ENCODE data around the gene SLC25A23. TPM values are rescaled to one million over a fixed set of nuclear protein-coding genes. Genes with fewer than 3 reads are reported as not detected.
"Not testable (repeated sequence)": the region's sequence is repeated elsewhere in the genome, so short reads cannot be mapped to it uniquely, and the experiment has no call there.

Gene SLC25A23
- total RNA-seq, 1 experiment from 2014 or later: 42.9 TPM

GRCh38 chr19:6402058-6402457 lies 57.5 kb downstream of the SLC25A23 start:
- Histone ChIP-seq H3K23ac (ENCODE audit: insufficient read length, low read depth, low read length) (no peak overlapping the region), H2BK120ac (ENCODE audit: low read depth, low read length, poor library complexity, severe bottlenecking) (no peak overlapping the region), H2BK12ac (ENCODE audit: insufficient read length, low read depth, low read length) (no peak overlapping the region), H3K14ac (ENCODE audit: insufficient read depth, low read length) (no peak overlapping the region), H4K91ac (ENCODE audit: insufficient read length, low read depth, low read length) (no peak overlapping the region), H3K18ac (ENCODE audit: insufficient read length, low read depth, low read length) (no peak overlapping the region), H2BK5ac (ENCODE audit: insufficient read length, low read length) (no peak overlapping the region), H3K27me3 (ENCODE audit: insufficient read depth, low read length) (no peaks in the 10 kb centered on the region), H3K9ac (ENCODE audit: extremely low read depth, insufficient read length, low read length) (no peak overlapping the region), H3K79me1 (ENCODE audit: insufficient read depth, low read depth, low read length, poor library complexity, severe bottlenecking) (no peaks in the 10 kb centered on the region), H2AFZ (ENCODE audit: low read length) (no peak overlapping the region), H3K56ac (ENCODE audit: insufficient read length, low read depth, low read length) (no peak overlapping the region), H3K4me2 (ENCODE audit: insufficient read depth, insufficient read length, low read length) (no peak overlapping the region), H3K4ac (ENCODE audit: low read depth, low read length) (no peak overlapping the region), H4K20me1 (ENCODE audit: control insufficient read depth, insufficient read depth, insufficient read length) (no peaks in the 10 kb centered on the region), H2BK20ac (ENCODE audit: low read depth, low read length, poor library complexity, severe bottlenecking) (no peak overlapping the region), H3K4me1 (ENCODE audit: insufficient read depth, low read length) (no peaks in the 10 kb centered on the region), H4K5ac (ENCODE audit: insufficient read length, low read depth, low read length) (no peak overlapping the region), H4K8ac (replicated peaks; ENCODE audit: insufficient read length, low read depth, low read length) (no peak overlapping the region), H2AK5ac (ENCODE audit: insufficient read length, low read length) (no peak overlapping the region), H2BK15ac (ENCODE audit: low read depth, low read length) (no peak overlapping the region), H3K9me3 (ENCODE audit: control insufficient read depth, low read depth, low read length) (no peaks in the 10 kb centered on the region), H3T11ph (ENCODE audit: low read length) (no peak overlapping the region), H3K79me2 (ENCODE audit: insufficient read depth, low read length) (no peaks in the 10 kb centered on the region), H3K23me2 (ENCODE audit: insufficient read length, low read depth, low read length, poor library complexity, severe bottlenecking) (no peaks in the 10 kb centered on the region), H3K27ac (ENCODE audit: insufficient read length, low read depth, low read length) (no peak overlapping the region)
- Mint-ChIP-seq H3K36me3 (ENCODE audit: insufficient read depth in 1 of 3, low read depth in 3 of 3) (no peaks in the 10 kb centered on the region), H3K4me3 (no peak overlapping the region; a peak in 1 of 5 replicates), H3K4me1 (no peaks in the 10 kb centered on the region), H3K27ac (no peak overlapping the region; a peak in 2 of 7 replicates), H3K27me3 (ENCODE audit: low read depth) (no peaks in the 10 kb centered on the region; the same call in 1 of the 2 replicates), H3K9me3 (no peaks in the 10 kb centered on the region; a peak in 1 of 5 replicates)
- TF ChIP-seq, protein P1, sequence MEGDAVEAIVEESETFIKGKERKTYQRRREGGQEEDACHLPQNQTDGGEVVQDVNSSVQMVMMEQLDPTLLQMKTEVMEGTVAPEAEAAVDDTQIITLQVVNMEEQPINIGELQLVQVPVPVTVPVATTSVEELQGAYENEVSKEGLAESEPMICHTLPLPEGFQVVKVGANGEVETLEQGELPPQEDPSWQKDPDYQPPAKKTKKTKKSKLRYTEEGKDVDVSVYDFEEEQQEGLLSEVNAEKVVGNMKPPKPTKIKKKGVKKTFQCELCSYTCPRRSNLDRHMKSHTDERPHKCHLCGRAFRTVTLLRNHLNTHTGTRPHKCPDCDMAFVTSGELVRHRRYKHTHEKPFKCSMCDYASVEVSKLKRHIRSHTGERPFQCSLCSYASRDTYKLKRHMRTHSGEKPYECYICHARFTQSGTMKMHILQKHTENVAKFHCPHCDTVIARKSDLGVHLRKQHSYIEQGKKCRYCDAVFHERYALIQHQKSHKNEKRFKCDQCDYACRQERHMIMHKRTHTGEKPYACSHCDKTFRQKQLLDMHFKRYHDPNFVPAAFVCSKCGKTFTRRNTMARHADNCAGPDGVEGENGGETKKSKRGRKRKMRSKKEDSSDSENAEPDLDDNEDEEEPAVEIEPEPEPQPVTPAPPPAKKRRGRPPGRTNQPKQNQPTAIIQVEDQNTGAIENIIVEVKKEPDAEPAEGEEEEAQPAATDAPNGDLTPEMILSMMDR (conservative IDR thresholded peaks at IDR 0.05): no peak
- DNase-seq: no peak
- no CpG with 5 or more reads among the region's 10 CpGs for WGBS (ENCODE audit: extremely low coverage, insufficient read length, low lambda C conversion rate)

DNA sequence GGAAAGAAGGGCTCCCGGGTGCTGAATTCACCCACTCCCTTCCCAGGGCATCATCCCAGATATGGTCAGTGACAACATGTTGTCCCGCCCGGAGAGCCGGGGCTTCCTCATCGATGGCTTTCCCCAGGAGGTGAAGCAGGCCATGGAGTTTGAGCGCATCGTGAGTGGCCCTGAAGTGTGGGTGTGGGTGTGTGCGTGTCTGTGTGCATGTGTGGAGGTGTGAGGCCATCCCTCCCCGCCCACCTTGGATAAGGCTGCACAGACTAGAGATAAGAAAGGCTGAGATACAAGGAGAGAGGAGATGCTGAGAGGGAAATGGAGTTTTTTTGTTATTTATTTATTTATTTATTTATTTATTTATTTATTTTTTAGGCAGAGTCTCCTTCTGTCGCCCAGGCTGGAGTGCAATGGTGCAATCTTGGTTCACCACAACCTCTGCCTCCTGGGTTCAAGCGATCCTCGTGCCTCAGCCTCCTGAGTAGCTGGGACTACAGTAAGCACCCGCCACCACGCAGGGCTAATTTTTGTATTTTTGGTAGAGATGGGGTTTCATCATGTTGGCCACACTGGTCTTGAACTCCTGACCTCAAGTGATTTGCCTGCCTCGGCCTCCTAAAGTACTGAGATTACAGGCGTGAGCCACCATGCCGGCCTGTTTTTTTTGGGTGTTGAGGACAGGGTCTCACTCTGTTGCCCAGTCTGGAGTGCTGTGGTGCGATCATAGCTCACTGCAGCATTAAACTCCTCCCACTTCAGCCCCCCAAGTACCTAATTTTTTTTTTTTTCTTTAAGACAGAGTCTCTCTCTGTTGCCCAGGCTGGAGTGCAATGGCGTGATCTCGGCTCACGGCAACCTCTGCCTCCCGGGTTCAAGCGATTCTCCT lies 59.3 kb downstream of the SLC25A23 start:
- not testable (repeated sequence) for H3K79me1 ChIP-seq (ENCODE audit: insufficient read depth, low read depth, low read length, poor library complexity, severe bottlenecking); H4K91ac ChIP-seq (ENCODE audit: insufficient read length, low read depth, low read length); H2BK5ac ChIP-seq (ENCODE audit: insufficient read length, low read length); H2BK120ac ChIP-seq (ENCODE audit: low read depth, low read length, poor library complexity, severe bottlenecking); H3K27ac ChIP-seq (ENCODE audit: insufficient read length, low read depth, low read length); H3K23ac ChIP-seq (ENCODE audit: insufficient read length, low read depth, low read length); H3K9me3 Mint-ChIP-seq; H2BK15ac ChIP-seq (ENCODE audit: low read depth, low read length); H3K27me3 Mint-ChIP-seq (ENCODE audit: low read depth); H3K4me1 Mint-ChIP-seq; H3K4me1 ChIP-seq (ENCODE audit: insufficient read depth, low read length); H2BK20ac ChIP-seq (ENCODE audit: low read depth, low read length, poor library complexity, severe bottlenecking); H3K9me3 ChIP-seq (ENCODE audit: control insufficient read depth, low read depth, low read length); H2AK5ac ChIP-seq (ENCODE audit: insufficient read length, low read length); H3K36me3 Mint-ChIP-seq (ENCODE audit: insufficient read depth in 1 of 3, low read depth in 3 of 3); H3K27me3 ChIP-seq (ENCODE audit: insufficient read depth, low read length); H4K8ac ChIP-seq (replicated peaks; ENCODE audit: insufficient read length, low read depth, low read length); H3K79me2 ChIP-seq (ENCODE audit: insufficient read depth, low read length); H3K4me3 Mint-ChIP-seq; H2BK12ac ChIP-seq (ENCODE audit: insufficient read length, low read depth, low read length); H2AFZ ChIP-seq (ENCODE audit: low read length); H3K4ac ChIP-seq (ENCODE audit: low read depth, low read length); H3K18ac ChIP-seq (ENCODE audit: insufficient read length, low read depth, low read length); H3K23me2 ChIP-seq (ENCODE audit: insufficient read length, low read depth, low read length, poor library complexity, severe bottlenecking); H4K5ac ChIP-seq (ENCODE audit: insufficient read length, low read depth, low read length); H3K56ac ChIP-seq (ENCODE audit: insufficient read length, low read depth, low read length); H3T11ph ChIP-seq (ENCODE audit: low read length); H3K4me2 ChIP-seq (ENCODE audit: insufficient read depth, insufficient read length, low read length); H3K9ac ChIP-seq (ENCODE audit: extremely low read depth, insufficient read length, low read length); H3K14ac ChIP-seq (ENCODE audit: insufficient read depth, low read length); DNase-seq; H4K20me1 ChIP-seq (ENCODE audit: control insufficient read depth, insufficient read depth, insufficient read length)
- peak overlapping the region in 1 of 3 experiments; percentile 74; a peak in 1 of 7 replicates for H3K27ac Mint-ChIP-seq
- no CpG with 5 or more reads among the region's 23 CpGs for WGBS (ENCODE audit: extremely low coverage, insufficient read length, low lambda C conversion rate)

All from H9 (cell line).